T-helper 2 cell (primary cell): ENCODE results near the gene LRRC45.

ENCODE experiments used
- DNase-seq, 5 experiments: peaks; one replicate each; pipeline versions ENCODE4 v3.0.0 to v3.0.0-alpha.2; 2012 to 2022

LRRC45 gene

GRCh38 chr17:82065638-82066303 lies 42.7 kb downstream of the LRRC45 start, which contains the start of gene DUS1L:
Gene DUS1L (minus strand): TSS chr17:82065804. CDS start chr17:82065059, 745 bp downstream.
- peak; percentile 44 to 82 (median 51) for DNase-seq

- DNase-seq = no peak
Observed at GRCh38 chr17:82070611-82071010, 47.5 kb downstream of the LRRC45 start.

GRCh38 chr17:82072827-82073226 lies 49.7 kb downstream of the LRRC45 start:
- DNase-seq = no peak

DNA sequence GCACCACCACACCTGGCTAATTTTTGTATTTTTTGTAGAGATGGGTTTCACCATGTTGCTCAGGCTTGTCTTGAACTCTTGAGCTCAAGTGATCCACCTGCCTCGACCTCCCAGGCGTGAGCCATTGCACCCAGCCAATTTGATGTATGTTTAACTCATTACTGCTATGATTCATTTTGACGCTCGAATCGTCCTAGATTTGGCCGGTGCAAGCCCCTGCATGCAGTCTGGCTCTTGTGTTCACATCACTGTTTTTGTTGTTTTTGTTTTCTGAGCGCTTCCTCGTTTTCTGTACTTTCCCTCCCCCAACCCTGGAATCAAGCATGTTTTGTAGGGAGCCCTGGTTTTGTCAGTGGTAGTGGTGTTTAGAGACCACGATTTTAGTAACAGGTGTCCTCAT lies 50.3 kb downstream of the LRRC45 start:
- no peak for DNase-seq

- no peak for DNase-seq
Observed at GRCh38 chr17:82076018-82076784, 53.1 kb downstream of the LRRC45 start.

GRCh38 chr17:82076785-82077591 lies 53.9 kb downstream of the LRRC45 start:
- no peak for DNase-seq

DNA sequence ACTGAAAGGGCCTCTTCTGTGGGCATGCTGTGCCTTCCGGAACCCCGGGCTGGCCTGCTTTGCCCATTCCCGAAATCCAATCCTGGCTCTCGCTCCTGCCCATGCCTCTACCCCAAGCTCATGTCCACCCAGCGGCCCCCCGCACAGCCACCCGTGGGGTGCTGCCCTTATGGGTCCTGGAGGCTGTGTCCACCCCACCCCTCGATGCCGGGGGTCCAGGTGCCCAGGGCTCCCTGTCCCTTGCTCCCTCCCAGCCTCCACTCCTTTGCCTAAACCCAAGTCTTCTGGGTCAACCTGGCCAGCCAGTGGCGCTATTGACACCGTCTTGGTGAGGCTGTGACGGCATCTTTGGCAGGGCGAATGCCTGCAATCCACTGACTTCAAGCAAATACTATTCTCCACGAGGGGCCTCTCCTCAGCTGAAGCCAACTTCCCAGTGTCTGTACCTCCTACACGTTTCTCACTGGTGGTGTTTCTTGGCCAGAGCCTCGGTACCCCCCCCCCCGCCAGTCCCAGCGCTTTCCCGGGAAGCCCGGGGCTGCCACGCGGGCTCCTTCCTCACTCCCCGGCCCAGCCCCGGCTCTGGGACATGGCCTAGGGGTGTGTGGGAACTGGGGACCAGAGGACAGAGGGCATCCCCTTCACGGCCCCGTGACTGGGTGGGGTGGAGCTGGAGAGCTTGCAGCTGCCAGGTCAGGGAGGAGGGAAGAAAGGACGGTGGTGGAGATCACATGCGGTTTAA lies 54.7 kb downstream of the LRRC45 start:
- DNase-seq = no peak

DNA sequence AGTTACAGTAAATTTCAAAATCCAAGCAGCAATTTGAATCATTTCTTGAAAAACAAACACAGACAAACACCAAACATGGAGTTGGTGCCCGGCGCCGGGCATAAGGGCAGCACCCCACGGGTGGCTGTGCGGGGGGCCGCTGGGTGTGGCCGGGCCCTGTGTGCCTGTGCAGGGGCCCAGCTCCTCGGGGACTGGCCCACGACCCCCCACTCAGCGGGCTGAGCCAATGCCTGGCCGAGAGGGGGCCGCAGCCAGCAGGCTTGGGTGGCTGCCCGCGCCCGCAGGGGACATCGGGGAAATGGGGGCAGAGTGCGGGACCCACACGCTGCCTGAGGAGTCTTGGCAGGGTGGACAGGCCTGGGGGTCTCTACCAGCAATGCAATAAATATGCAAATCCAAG lies 55.3 kb downstream of the LRRC45 start:
- no peak for DNase-seq

DNA sequence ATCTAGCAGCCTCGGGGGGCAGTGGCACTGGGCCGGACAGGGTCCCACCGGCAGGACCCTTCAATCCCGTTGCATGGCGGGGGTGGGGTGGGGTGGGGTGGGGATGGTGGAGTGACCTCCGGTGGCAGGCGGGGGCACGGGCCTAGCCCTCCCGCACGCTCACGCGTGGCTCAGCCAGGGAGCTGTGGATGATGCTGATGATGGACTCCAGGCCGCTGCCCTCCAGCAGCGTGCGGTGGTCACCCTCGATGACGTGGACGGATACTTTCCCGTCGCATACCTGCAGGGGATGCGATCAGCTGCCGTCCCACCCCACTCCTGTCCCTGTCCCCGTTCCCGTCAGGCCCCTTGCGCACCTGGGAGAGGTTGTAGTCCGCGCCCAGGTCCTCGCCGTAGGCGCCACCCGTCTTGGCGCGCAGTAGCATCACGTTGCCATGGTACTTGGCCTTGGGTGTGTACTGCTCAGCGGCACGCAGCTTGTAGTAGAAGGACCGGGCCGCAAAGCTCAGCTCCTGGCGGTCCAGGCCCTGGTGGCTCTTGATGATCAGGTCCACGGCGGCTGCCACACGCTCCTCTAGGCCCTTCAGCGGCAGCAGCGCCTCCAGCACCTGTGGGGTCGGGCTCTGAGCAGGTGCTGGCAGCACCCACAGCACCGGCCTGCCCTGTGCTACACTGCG lies 56.0 kb downstream of the LRRC45 start:
- DNase-seq = no peak

DNA sequence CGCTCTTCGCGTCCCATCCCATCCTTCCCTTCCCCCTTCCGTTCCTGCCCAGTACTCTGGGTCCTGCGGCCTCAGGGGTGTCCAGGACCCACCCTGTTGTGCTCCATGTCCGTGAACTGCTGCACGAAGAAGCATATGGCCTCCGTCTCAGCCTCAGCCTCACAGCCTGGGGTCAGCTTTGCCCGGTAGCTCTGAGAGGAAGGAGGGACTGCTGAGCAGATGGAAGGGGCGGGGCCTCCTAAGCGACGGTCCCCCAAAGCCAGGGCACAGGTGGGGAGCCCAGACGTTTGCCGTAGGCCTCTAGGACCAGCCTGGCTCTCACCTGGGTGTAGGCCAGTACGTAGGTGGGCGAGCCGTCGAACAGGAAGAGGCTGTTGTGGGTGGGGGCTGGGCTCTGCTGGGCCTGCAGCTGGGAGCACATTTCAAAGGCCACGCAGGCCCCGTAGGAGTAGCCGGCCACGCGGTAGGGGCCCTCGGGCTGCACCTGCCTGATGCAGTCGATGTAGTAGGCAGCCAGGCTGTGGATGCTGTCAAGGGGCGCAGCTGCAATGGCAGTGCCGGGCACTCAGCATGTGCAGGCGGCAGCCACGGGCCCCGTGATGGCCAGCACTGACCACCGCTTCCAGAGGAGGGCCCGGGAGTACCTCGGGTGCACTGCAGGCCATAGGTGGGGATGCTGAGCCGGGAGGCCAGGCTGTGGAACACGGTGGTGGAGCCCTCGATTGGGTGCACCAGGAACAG lies 57.1 kb downstream of the LRRC45 start:
- no peak for DNase-seq
